ENCODE results near the gene ENG.

ENG gene

DNA sequence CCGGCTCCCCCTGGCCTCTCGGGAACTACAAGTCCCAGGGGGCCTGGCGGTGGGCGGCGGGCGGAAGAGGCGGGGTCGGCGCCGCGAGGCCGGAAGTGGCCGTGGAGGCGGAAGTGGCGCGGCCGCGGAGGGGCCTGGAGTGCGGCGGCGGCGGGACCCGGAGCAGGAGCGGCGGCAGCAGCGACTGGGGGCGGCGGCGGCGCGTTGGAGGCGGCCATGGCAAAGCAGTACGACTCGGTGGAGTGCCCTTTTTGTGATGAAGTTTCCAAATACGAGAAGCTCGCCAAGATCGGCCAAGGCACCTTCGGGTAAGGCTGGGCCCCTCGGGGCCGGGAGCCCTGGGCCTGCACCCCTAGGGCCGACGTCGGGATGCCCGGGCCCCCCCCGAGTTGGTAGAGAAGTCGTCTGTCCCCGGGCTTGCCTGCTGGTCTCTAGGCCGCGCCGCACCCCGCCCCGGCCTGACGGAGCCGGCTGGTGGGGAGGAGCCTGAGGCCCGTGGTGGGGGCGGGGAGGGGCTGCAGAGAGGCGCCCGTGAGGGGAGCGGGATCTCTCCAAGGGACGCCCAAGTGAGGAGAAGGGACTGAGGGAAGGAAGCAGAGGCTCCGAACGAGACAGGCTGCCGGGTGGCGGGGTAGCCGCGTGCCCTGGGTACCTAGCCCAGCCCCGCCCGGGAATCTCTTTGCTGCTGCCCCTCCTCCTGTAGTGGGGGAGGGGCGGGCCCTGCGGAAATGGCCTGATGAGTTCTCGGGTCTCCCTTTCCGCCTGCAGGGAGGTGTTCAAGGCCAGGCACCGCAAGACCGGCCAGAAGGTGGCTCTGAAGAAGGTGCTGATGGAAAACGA is 68.3 kb downstream of the ENG start, which contains the start of gene CDK9 (continued):
- TF ChIP-seq, protein P1, sequence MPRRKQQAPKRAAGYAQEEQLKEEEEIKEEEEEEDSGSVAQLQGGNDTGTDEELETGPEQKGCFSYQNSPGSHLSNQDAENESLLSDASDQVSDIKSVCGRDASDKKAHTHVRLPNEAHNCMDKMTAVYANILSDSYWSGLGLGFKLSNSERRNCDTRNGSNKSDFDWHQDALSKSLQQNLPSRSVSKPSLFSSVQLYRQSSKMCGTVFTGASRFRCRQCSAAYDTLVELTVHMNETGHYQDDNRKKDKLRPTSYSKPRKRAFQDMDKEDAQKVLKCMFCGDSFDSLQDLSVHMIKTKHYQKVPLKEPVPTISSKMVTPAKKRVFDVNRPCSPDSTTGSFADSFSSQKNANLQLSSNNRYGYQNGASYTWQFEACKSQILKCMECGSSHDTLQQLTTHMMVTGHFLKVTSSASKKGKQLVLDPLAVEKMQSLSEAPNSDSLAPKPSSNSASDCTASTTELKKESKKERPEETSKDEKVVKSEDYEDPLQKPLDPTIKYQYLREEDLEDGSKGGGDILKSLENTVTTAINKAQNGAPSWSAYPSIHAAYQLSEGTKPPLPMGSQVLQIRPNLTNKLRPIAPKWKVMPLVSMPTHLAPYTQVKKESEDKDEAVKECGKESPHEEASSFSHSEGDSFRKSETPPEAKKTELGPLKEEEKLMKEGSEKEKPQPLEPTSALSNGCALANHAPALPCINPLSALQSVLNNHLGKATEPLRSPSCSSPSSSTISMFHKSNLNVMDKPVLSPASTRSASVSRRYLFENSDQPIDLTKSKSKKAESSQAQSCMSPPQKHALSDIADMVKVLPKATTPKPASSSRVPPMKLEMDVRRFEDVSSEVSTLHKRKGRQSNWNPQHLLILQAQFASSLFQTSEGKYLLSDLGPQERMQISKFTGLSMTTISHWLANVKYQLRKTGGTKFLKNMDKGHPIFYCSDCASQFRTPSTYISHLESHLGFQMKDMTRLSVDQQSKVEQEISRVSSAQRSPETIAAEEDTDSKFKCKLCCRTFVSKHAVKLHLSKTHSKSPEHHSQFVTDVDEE (CRISPR knock-in tag; IDR thresholded peaks at IDR 0.05), result no peak
- TF ChIP-seq ARNTL (CRISPR knock-in tag; IDR thresholded peaks at IDR 0.05; ENCODE audit: borderline replicate concordance, low read depth) (no peak), ISL1 (CRISPR knock-in tag; IDR thresholded peaks at IDR 0.05) (no peak), ZC3H10 (CRISPR knock-in tag; IDR thresholded peaks at IDR 0.05) (no peak)

DNA sequence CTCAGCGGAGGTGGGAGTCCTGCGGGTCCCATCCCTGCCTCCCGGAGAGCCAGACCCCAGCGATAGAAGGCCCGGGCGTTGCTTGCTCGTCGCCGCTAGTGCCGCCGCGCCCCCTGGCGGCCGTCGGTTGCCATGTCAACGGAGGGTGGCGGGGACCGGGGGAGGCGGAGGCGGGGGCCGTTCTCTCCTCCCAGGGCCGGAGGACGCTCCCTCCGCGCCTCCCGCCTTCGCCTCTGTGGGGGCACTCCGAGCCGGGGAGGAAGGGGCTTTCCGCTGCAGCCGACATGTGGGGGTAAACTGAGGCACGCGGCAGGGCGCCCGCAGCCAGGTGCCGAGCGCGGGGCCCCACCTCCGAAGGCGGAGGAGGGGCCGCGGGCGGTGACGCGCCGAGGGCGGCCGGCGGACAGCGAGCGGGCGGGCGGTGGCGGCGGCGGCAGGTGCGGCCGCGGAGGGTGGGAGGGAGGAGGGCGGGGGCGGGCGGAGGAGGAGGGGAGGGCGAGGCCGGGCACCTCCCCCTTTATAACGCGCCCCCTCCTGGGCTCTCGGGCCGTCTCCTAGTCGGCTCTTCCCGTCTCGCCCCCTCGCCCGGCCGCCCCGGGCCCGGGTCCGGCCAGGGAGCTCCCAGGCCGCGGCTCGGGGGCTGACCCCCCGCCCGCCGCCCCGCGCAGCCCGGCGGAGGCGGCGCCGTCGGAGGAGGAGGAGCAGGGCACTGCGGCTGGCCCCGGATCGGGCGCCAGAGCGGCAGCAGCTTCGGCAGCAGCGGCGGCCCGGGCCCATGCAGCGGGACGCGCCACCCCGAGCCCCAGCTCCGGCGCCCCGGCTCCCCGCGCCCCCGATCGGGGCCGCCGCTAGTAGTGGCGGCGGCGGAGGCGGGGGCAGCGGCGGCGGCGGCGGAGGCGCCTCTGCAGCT is 69.2 kb downstream of the ENG start:
- TF ChIP-seq SNAI2 (CRISPR knock-in tag; IDR thresholded peaks at IDR 0.05) (no peak), ZFP30 (CRISPR knock-in tag; IDR thresholded peaks at IDR 0.05) (no peak), ZNF8 (CRISPR knock-in tag; IDR thresholded peaks at IDR 0.05) (no peak), ZNF565 (CRISPR knock-in tag; conservative IDR thresholded peaks at IDR 0.05; ENCODE audit: low read depth) (no peak), ARNTL (CRISPR knock-in tag; IDR thresholded peaks at IDR 0.05; ENCODE audit: borderline replicate concordance, low read depth) (no peak), BACH2 (CRISPR knock-in tag; IDR thresholded peaks at IDR 0.05; ENCODE audit: borderline replicate concordance) (no peak), TCF4 (CRISPR knock-in tag; IDR thresholded peaks at IDR 0.05; ENCODE audit: borderline replicate concordance) (no peak), ZFP3 (CRISPR knock-in tag; IDR thresholded peaks at IDR 0.05) (no peak), GLIS3 (CRISPR knock-in tag; IDR thresholded peaks at IDR 0.05) (no peak), ISL1 (CRISPR knock-in tag; IDR thresholded peaks at IDR 0.05) (no peak), CSDC2 (CRISPR knock-in tag; IDR thresholded peaks at IDR 0.05) (no peak), PPARA (CRISPR knock-in tag; IDR thresholded peaks at IDR 0.05; ENCODE audit: borderline replicate concordance) (no peak), TOX (CRISPR knock-in tag; IDR thresholded peaks at IDR 0.05; ENCODE audit: borderline replicate concordance) (no peak)
- TF ChIP-seq, protein P1 (CRISPR knock-in tag; IDR thresholded peaks at IDR 0.05), result no peak
- TF ChIP-seq, protein P2, sequence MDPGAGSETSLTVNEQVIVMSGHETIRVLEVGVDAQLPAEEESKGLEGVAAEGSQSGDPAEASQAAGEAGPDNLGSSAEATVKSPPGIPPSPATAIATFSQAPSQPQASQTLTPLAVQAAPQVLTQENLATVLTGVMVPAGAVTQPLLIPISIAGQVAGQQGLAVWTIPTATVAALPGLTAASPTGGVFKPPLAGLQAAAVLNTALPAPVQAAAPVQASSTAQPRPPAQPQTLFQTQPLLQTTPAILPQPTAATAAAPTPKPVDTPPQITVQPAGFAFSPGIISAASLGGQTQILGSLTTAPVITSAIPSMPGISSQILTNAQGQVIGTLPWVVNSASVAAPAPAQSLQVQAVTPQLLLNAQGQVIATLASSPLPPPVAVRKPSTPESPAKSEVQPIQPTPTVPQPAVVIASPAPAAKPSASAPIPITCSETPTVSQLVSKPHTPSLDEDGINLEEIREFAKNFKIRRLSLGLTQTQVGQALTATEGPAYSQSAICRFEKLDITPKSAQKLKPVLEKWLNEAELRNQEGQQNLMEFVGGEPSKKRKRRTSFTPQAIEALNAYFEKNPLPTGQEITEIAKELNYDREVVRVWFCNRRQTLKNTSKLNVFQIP (CRISPR knock-in tag; IDR thresholded peaks at IDR 0.05; ENCODE audit: borderline replicate concordance, low read depth), result no peak
- TF ChIP-seq, protein P3, sequence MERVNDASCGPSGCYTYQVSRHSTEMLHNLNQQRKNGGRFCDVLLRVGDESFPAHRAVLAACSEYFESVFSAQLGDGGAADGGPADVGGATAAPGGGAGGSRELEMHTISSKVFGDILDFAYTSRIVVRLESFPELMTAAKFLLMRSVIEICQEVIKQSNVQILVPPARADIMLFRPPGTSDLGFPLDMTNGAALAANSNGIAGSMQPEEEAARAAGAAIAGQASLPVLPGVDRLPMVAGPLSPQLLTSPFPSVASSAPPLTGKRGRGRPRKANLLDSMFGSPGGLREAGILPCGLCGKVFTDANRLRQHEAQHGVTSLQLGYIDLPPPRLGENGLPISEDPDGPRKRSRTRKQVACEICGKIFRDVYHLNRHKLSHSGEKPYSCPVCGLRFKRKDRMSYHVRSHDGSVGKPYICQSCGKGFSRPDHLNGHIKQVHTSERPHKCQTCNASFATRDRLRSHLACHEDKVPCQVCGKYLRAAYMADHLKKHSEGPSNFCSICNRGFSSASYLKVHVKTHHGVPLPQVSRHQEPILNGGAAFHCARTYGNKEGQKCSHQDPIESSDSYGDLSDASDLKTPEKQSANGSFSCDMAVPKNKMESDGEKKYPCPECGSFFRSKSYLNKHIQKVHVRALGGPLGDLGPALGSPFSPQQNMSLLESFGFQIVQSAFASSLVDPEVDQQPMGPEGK (CRISPR knock-in tag; IDR thresholded peaks at IDR 0.05; ENCODE audit: borderline replicate concordance), result no peak; the same call in 1 of the 2 replicates

More for the DNA sequence above, 69.2 kb downstream of the ENG start:
- ATAC-seq, result peak; percentile 71

All from SK-N-SH treated with all-trans-retinoic acid at 6 μM for 48 hours (cell line).